ENCODE data around the gene ANO8. TPM values are rescaled to one million over a fixed set of nuclear protein-coding genes. Genes with fewer than 3 reads are reported as not detected.

Gene ANO8
- total and polyA plus RNA-seq, 2 of the 8 experiments (the other 6 are each of a cell fraction or from before 2014, with no cell fraction given), result 9.5 to 20.7 TPM

- Histone ChIP-seq H4K5ac (ENCODE audit: insufficient read length, low read depth, low read length) (peak overlapping the region; percentile 57), H4K91ac (replicated peaks; ENCODE audit: insufficient read length, low read length) (peak overlapping the region; percentile 83), H3K9ac (replicated peaks in 1 of 4; ENCODE audit: extremely low read depth in 1 of 4, low read depth in 3 of 4, low read length in 3 of 4) (no peak overlapping the region; a peak in 1 of 7 replicates), H3K79me2 (ENCODE audit: control insufficient read depth in 1 of 2, insufficient read depth in 2 of 2, low read length in 2 of 2) (no peaks in the 10 kb centered on the region), H3K56ac (replicated peaks; ENCODE audit: insufficient read length, low read depth, low read length) (no peak overlapping the region), H2BK120ac (replicated peaks; ENCODE audit: low read depth, low read length) (peak overlapping the region; percentile 28), H3K36me3 (ENCODE audit: control insufficient read depth in 2 of 4, insufficient read depth in 4 of 4, low read length in 3 of 4) (no peaks in the 10 kb centered on the region), H3K23me2 (ENCODE audit: low read depth, low read length) (no peaks in the 10 kb centered on the region), H3K18ac (ENCODE audit: extremely low read depth, low read length) (no peak overlapping the region), H3K4ac (replicated peaks; ENCODE audit: insufficient read length, low read depth, low read length) (no peak overlapping the region), H3K23ac (ENCODE audit: insufficient read length) (no peak overlapping the region), H4K20me1 (replicated peaks in 1 of 2; ENCODE audit: control insufficient read depth in 1 of 2, insufficient read depth in 2 of 2, low read length in 2 of 2) (no peaks in the 10 kb centered on the region), H3K79me1 (ENCODE audit: low read depth, low read length) (no peaks in the 10 kb centered on the region), H2BK12ac (ENCODE audit: low read depth, low read length) (no peak overlapping the region), H3K4me2 (ENCODE audit: insufficient read depth in 1 of 2, low read depth in 2 of 2, low read length in 2 of 2) (peak overlapping the region in 1 of 2 experiments; percentile 10; a peak in 3 of 4 replicates), H2AK5ac (ENCODE audit: low read depth, low read length) (no peak overlapping the region), H3K4me1 (replicated peaks in 1 of 4; ENCODE audit: control insufficient read depth in 3 of 4, insufficient read depth in 4 of 4, low read length in 3 of 4) (peaks cover 0 to 4% (median 3%) of the 10 kb centered on the region in 4 experiments; a peak in 3 of 7 replicates), H4K8ac (ENCODE audit: extremely low read depth, insufficient read depth, low read length) (peak overlapping the region; percentile 92), H2AFZ (ENCODE audit: low read length) (no peak overlapping the region), H2BK20ac (ENCODE audit: low read length) (no peak overlapping the region), H3K14ac (ENCODE audit: insufficient read length) (no peak overlapping the region), H2BK5ac (ENCODE audit: low read depth, low read length) (no peak overlapping the region; the same call in 1 of the 2 replicates), H3K9me3 (ENCODE audit: insufficient read depth in 2 of 2, low read depth in 1 of 2, low read length in 1 of 2) (no peaks in the 10 kb centered on the region), H3K27ac (ENCODE audit: low read depth, low read length) (no peak overlapping the region), H3K27me3 (replicated peaks in 1 of 4; ENCODE audit: control insufficient read depth in 3 of 4, extremely low read depth in 1 of 4, insufficient read depth in 3 of 4, low read length in 3 of 4) (no peaks in the 10 kb centered on the region), H2BK15ac (ENCODE audit: low read length) (no peak overlapping the region), H3K4me3 (ENCODE audit: extremely low read depth in 1 of 4, insufficient read depth in 2 of 4, low read depth in 3 of 4, low read length in 4 of 4) (peak overlapping the region in 1 of 4 experiments; percentile 18; a peak in 1 of 8 replicates)
- peak; percentile 64 to 75 for DNase-seq (ENCODE audit: low read depth in 1 of 2, low spot score in 2 of 2)
- ChIA-PET POLR2A (ENCODE audit: partially characterized antibody) (interaction anchor here (0.9 to 2.1 kb wide), 3 partner anchors 11 to 37 kb away, joined by 4 to 6 read pairs (median 4); partner anchors contain the start of genes ANO8 and GTPBP3), CTCF (ENCODE audit: partially characterized antibody) (interaction anchor here (0.7 to 13.5 kb wide), 10 partner anchors 9 to 147 kb away, joined by 3 to 153 read pairs (median 6); partner anchors contain the start of gene CCDC194)
- 14% methylated on average over 12 of the region's 12 CpGs; no CpG with 5 or more reads in 1 of the 2 experiments for WGBS, 2 experiments (ENCODE audit: extremely low coverage in 1 of 2, insufficient coverage in 1 of 2, insufficient read length in 1 of 2, insufficient replicate concordance in 2 of 2, low coverage in 1 of 2, low lambda C conversion rate in 2 of 2, missing lambda C conversion rate in 1 of 2)
- no peak for FAIRE-seq
- TF ChIP-seq POLR2A (IDR thresholded peaks at IDR 0.05; ENCODE audit: control extremely low read depth in 1 of 2, low read depth in 2 of 2, low read length in 2 of 2), result peak in 1 of 2 experiments; percentile 41; a peak in 1 of 3 replicates
- TF ChIP-seq FOSL1 (IDR thresholded peaks at IDR 0.05; ENCODE audit: insufficient read depth, low read depth, low read length), result no peak
- TF ChIP-seq TAF1 (IDR thresholded peaks at IDR 0.05; ENCODE audit: low read depth, low read length), result peak; percentile 27; the same call in 1 of the 2 replicates
- peak in 1 of 2 experiments; percentile 25; a peak in 1 of 4 replicates for TF ChIP-seq HDAC2 (IDR thresholded peaks at IDR 0.05; ENCODE audit: borderline replicate concordance in 1 of 2, low read depth in 2 of 2, low read length in 2 of 2)
- peak; percentile 33; the same call in 1 of the 2 replicates for TF ChIP-seq JUND (IDR thresholded peaks at IDR 0.05; ENCODE audit: low read length)
Measured at GRCh38 chr19:17348700-17349099, 14.0 kb upstream of the ANO8 start.

Data from H1 (cell line).